Suprapubic skin (tissue), 4 donors: Measurements from ENCODE around the gene SLC22A24. TPM values are rescaled to one million over a fixed set of nuclear protein-coding genes. Genes with fewer than 3 reads are reported as not detected.

Experiments used
- DNase-seq, 2 donors: peaks; one replicate each; pipeline ENCODE4 v3.0.0-alpha.2; 2019; ENCODE audit warnings: low spot score in 2 of 2
- H3K27ac ChIP-seq: fragments of 200-600 bp; sonication (generic); one replicate; pipeline ENCODE4 v1.5.1; 2019
- H3K27me3 ChIP-seq: fragments of 200-600 bp; sonication (generic); one replicate; pipeline ENCODE4 v1.5.1; 2019
- H3K36me3 ChIP-seq: fragments of 200-600 bp; sonication (generic); one replicate; pipeline ENCODE4 v1.5.1; 2019
- H3K4me1 ChIP-seq: fragments of 200-600 bp; sonication (generic); one replicate; pipeline ENCODE4 v1.5.1; 2019
- H3K4me3 ChIP-seq: fragments of 200-600 bp; sonication (generic); one replicate; pipeline ENCODE4 v1.5.1; 2019; ENCODE audit warnings: mild to moderate bottlenecking
- H3K9me3 ChIP-seq: fragments of 200-600 bp; sonication (generic); one replicate; pipeline ENCODE4 v1.5.1; 2019
- CTCF ChIP-seq, 2 donors: fragments of 200-600 bp in 1 of 2; fragments of 450-650 bp in 1 of 2; sonication (generic) in 1 of 2; IDR thresholded peaks; one replicate each; pipeline ENCODE4 v1.5.1; 2016 to 2019; ENCODE audit warnings: antibody characterized with exemption in 2 of 2, mild to moderate bottlenecking in 1 of 2, moderate library complexity in 1 of 2
- EP300 ChIP-seq: sonication (generic); formaldehyde crosslinking; IDR thresholded peaks from one replicate; pipeline ENCODE4 v1.6.1; 2017; ENCODE audit warnings: antibody characterized with exemption
- POLR2A ChIP-seq, 2 donors: fragments of 450-650 bp; IDR thresholded peaks; one replicate each; pipeline ENCODE4 v1.6.1; 2017; ENCODE audit warnings: antibody characterized with exemption in 2 of 2, mild to moderate bottlenecking in 2 of 2, moderate library complexity in 2 of 2
- POLR2AphosphoS5 ChIP-seq, 3 donors: sonication (generic); formaldehyde crosslinking; IDR thresholded peaks; one replicate each; pipeline ENCODE4 v1.6.1; 2017; ENCODE audit warnings: antibody characterized with exemption in 3 of 3
- WGBS: methylation state at CpG from one replicate; pipeline ENCODE4 v1.1.5; 2018; 5-methylcytosine and 5-hydroxymethylcytosine counted together
- total RNA-seq, 4 donors: library from RNA; depleted of rRNA; stranded (reverse); fragments of >200 nt; gene quantifications; one replicate each; pipeline ENCODE4 v1.1.0, GENCODE V29; 2016

The SLC22A24 gene
- total RNA-seq, 4 donors from 2014 or later: not detected

GRCh38 chr11:63155794-63156193 is 11.8 kb upstream of the SLC22A24 start:
- Histone ChIP-seq H3K27me3 (peaks cover 10% of the 10 kb centered on the region), H3K36me3 (no peaks in the 10 kb centered on the region), H3K4me3 (no peak overlapping the region), H3K27ac (no peak overlapping the region), H3K9me3 (no peaks in the 10 kb centered on the region), H3K4me1 (no peaks in the 10 kb centered on the region)
- no peak for DNase-seq
- WGBS: 67% methylated on average over 1 of the region's 1 CpG
- TF ChIP-seq POLR2AphosphoS5 (IDR thresholded peaks at IDR 0.05): no peak
- no peak for TF ChIP-seq CTCF (IDR thresholded peaks at IDR 0.05)
- TF ChIP-seq EP300: no peak
- no peak for TF ChIP-seq POLR2A (IDR thresholded peaks at IDR 0.05)

- H3K27ac ChIP-seq: no peak overlapping the region
- no peak overlapping the region for H3K4me3 ChIP-seq
- 75% methylated on average over 2 of the region's 2 CpGs for WGBS
- no peak for TF ChIP-seq EP300
- TF ChIP-seq CTCF (IDR thresholded peaks at IDR 0.05): no peak
- no peak for TF ChIP-seq POLR2A (IDR thresholded peaks at IDR 0.05)
- TF ChIP-seq POLR2AphosphoS5 (IDR thresholded peaks at IDR 0.05): no peak
- no peaks in the 10 kb centered on the region for H3K4me1 ChIP-seq
- DNase-seq: no peak
- H3K27me3 ChIP-seq: no peaks in the 10 kb centered on the region
- no peaks in the 10 kb centered on the region for H3K36me3 ChIP-seq
- H3K9me3 ChIP-seq: no peaks in the 10 kb centered on the region
Measured at GRCh38 chr11:63146581-63146980, 2.6 kb upstream of the SLC22A24 start.

DNA sequence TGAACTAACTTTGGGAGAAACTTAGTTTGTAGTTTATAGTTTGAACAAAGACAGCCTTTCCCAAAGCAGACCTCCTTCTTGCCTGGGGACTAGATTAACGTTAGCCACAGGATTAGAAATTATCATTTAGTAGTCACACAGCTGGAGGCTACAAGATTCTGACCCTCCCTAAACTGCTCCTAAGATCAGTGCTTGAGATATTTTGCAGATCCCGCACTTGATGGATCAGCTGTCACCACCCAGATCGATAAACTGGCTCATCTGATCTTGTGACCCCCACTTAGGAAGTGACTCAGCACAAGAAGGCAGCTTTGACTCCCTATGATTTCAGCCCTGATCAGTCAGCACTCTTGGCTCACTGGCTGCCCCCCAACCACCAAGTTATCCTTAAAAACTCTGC is 1.6 kb downstream of the SLC22A24 start:
- Histone ChIP-seq H3K4me1 (no peaks in the 10 kb centered on the region), H3K9me3 (no peaks in the 10 kb centered on the region), H3K27ac (no peak overlapping the region), H3K27me3 (no peaks in the 10 kb centered on the region), H3K4me3 (no peak overlapping the region), H3K36me3 (no peaks in the 10 kb centered on the region)
- DNase-seq: no peak
- TF ChIP-seq POLR2A (IDR thresholded peaks at IDR 0.05) (no peak), CTCF (IDR thresholded peaks at IDR 0.05) (no peak), POLR2AphosphoS5 (IDR thresholded peaks at IDR 0.05) (no peak), EP300 (no peak)
- WGBS: 34% methylated on average over 3 of the region's 3 CpGs

- no peak for DNase-seq
- Histone ChIP-seq H3K4me1 (no peaks in the 10 kb centered on the region), H3K9me3 (no peaks in the 10 kb centered on the region), H3K4me3 (no peak overlapping the region), H3K36me3 (no peaks in the 10 kb centered on the region), H3K27me3 (no peaks in the 10 kb centered on the region), H3K27ac (no peak overlapping the region)
- TF ChIP-seq POLR2AphosphoS5 (IDR thresholded peaks at IDR 0.05) (no peak), POLR2A (IDR thresholded peaks at IDR 0.05) (no peak), EP300 (no peak), CTCF (IDR thresholded peaks at IDR 0.05) (no peak)
- WGBS: 78% methylated on average over 5 of the region's 7 CpGs
Measured at GRCh38 chr11:63132985-63133775, 10.8 kb downstream of the SLC22A24 start.

- 59% methylated on average over 3 of the region's 3 CpGs for WGBS
Measured at GRCh38 chr11:63099555-63099954, 44.5 kb downstream of the SLC22A24 start.

More at GRCh38 chr11:63099555-63099954, 44.5 kb downstream of the SLC22A24 start:
- TF ChIP-seq POLR2A (IDR thresholded peaks at IDR 0.05) (no peak), CTCF (IDR thresholded peaks at IDR 0.05) (no peak), EP300 (no peak), POLR2AphosphoS5 (IDR thresholded peaks at IDR 0.05) (no peak)
- no peak overlapping the region for H3K4me3 ChIP-seq
- H3K4me1 ChIP-seq: no peaks in the 10 kb centered on the region
- DNase-seq: no peak
- no peak overlapping the region for H3K27ac ChIP-seq
- no peaks in the 10 kb centered on the region for H3K27me3 ChIP-seq
- no peaks in the 10 kb centered on the region for H3K36me3 ChIP-seq
- peaks cover 35% of the 10 kb centered on the region for H3K9me3 ChIP-seq
